ENCODE results near the gene OR4D6. TPM values are rescaled to one million over a fixed set of nuclear protein-coding genes. Genes with fewer than 3 reads are reported as not detected.
"Not testable (repeated sequence)": the region's sequence is repeated elsewhere in the genome, so short reads cannot be mapped to it uniquely, and the experiment has no call there.

Gene OR4D6
- polyA plus RNA-seq, 2 of the 4 experiments (the other 2 are of a cell fraction): not detected

GRCh38 chr11:59437770-59438169 is 19.0 kb upstream of the OR4D6 start:
- 36% methylated on average over 7 of the region's 7 CpGs for WGBS (ENCODE audit: missing lambda C conversion rate)
- TF ChIP-seq ZSCAN20 (CRISPR knock-in tag; IDR thresholded peaks at IDR 0.05): no peak
- no peak for TF ChIP-seq ZC3H11A (IDR thresholded peaks at IDR 0.05)
- no peak for TF ChIP-seq TP53 (CRISPR knock-in tag; IDR thresholded peaks at IDR 0.05)
- TF ChIP-seq HDAC2 (IDR thresholded peaks at IDR 0.05): no peak
- TF ChIP-seq HOXB5 (CRISPR knock-in tag; IDR thresholded peaks at IDR 0.05): no peak
- TF ChIP-seq ATOH8 (CRISPR knock-in tag; IDR thresholded peaks at IDR 0.05; ENCODE audit: low read depth): no peak
- CTCF ChIA-PET: interaction anchor here (0.6 to 2.1 kb wide), 2 partner anchors 102 to 266 kb away, joined by 3 to 9 read pairs; partner anchors contain the start of gene DTX4

GRCh38 chr11:59445624-59446023 is 11.1 kb upstream of the OR4D6 start:
- H3K9me3 ChIP-seq; FAIRE-seq; H3K27ac ChIP-seq; ATAC-seq; H3K4me1 ChIP-seq; H3K4me3 ChIP-seq; DNase-seq (ENCODE audit: low read depth in 1 of 2, low spot score in 1 of 2); H3K4me2 ChIP-seq; CTCF ChIA-PET; POLR2A ChIA-PET: not testable (repeated sequence)
- 3% methylated on average over 1 of the region's 1 CpG for WGBS (ENCODE audit: missing lambda C conversion rate)

More at GRCh38 chr11:59437770-59438169, 19.0 kb upstream of the OR4D6 start:
- H3K4me1 ChIP-seq: no peaks in the 10 kb centered on the region
- no peak overlapping the region for H3K4me2 ChIP-seq
- DNase-seq (ENCODE audit: low read depth in 1 of 2, low spot score in 1 of 2): no peak
- no peak overlapping the region for H3K4me3 ChIP-seq
- no peak overlapping the region for H3K27ac ChIP-seq
- H3K9me3 ChIP-seq: no peaks in the 10 kb centered on the region
- ATAC-seq: no peak
- POLR2A ChIA-PET: no interaction called here
- FAIRE-seq: no peak

- Histone ChIP-seq H3K4me2 (no peak overlapping the region), H3K4me3 (no peak overlapping the region), H3K4me1 (no peaks in the 10 kb centered on the region), H3K9me3 (no peaks in the 10 kb centered on the region), H3K27ac (no peak overlapping the region)
- ChIA-PET POLR2A (no interaction called here), CTCF (no interaction called here)
- ATAC-seq (no peak), FAIRE-seq (no peak), DNase-seq (ENCODE audit: low read depth in 1 of 2, low spot score in 1 of 2) (no peak)
- TF ChIP-seq NFE2L2 (conservative IDR thresholded peaks at IDR 0.05; ENCODE audit: low read length): no peak
- no peak for TF ChIP-seq JUNB (IDR thresholded peaks at IDR 0.05)
- no peak for TF ChIP-seq ZSCAN20 (CRISPR knock-in tag; IDR thresholded peaks at IDR 0.05)
- 3% methylated on average over 2 of the region's 2 CpGs for WGBS (ENCODE audit: missing lambda C conversion rate)
Observed at GRCh38 chr11:59448484-59448883, 8.3 kb upstream of the OR4D6 start.

- no peak for ATAC-seq
- TF ChIP-seq HDAC2 (IDR thresholded peaks at IDR 0.05) (no peak), MAZ (IDR thresholded peaks at IDR 0.05; ENCODE audit: borderline replicate concordance, low read depth, low read length) (no peak), FOSL2 (IDR thresholded peaks at IDR 0.05) (no peak), FOSL2 (CRISPR knock-in tag; IDR thresholded peaks at IDR 0.05) (no peak), RARB (CRISPR knock-in tag; IDR thresholded peaks at IDR 0.05) (no peak)
- WGBS (ENCODE audit: missing lambda C conversion rate): 24% methylated on average over 3 of the region's 3 CpGs
Observed at GRCh38 chr11:59459916-59460315, 3.2 kb downstream of the OR4D6 start.

GRCh38 chr11:59463190-59463641 is 6.5 kb downstream of the OR4D6 start:
- Histone ChIP-seq H3K4me1 (no peaks in the 10 kb centered on the region), H3K27ac (no peak overlapping the region), H3K4me3 (no peak overlapping the region), H3K4me2 (no peak overlapping the region), H3K9me3 (no peaks in the 10 kb centered on the region)
- TF ChIP-seq E2F6 (IDR thresholded peaks at IDR 0.05; ENCODE audit: borderline replicate concordance, low read depth) (no peak), RFX5 (IDR thresholded peaks at IDR 0.05) (no peak), POLR2AphosphoS2 (conservative IDR thresholded peaks at IDR 0.05; ENCODE audit: low read length) (no peak), HEYL (CRISPR knock-in tag; IDR thresholded peaks at IDR 0.05) (no peak), KDM1A (IDR thresholded peaks at IDR 0.05; ENCODE audit: low read depth) (no peak), ESRRA (IDR thresholded peaks at IDR 0.05; ENCODE audit: borderline replicate concordance, low read length) (no peak), JUNB (IDR thresholded peaks at IDR 0.05) (no peak), SMC3 (IDR thresholded peaks at IDR 0.05) (no peak), PHF8 (IDR thresholded peaks at IDR 0.05; ENCODE audit: borderline replicate concordance, low read depth) (no peak), HDAC2 (IDR thresholded peaks at IDR 0.05) (no peak)
- FAIRE-seq: no peak
- peak in 1 of 2 experiments; percentile 46; a peak in 1 of 6 replicates for ATAC-seq
- WGBS (ENCODE audit: missing lambda C conversion rate): 27% methylated on average over 5 of the region's 5 CpGs
- DNase-seq (ENCODE audit: low read depth in 1 of 2, low spot score in 1 of 2): no peak
- ChIA-PET CTCF (interaction anchor here (0.7 kb wide), 1 partner anchor 86 kb away, joined by 3 read pairs; no protein-coding TSS in a partner anchor), POLR2A (no interaction called here)

More at GRCh38 chr11:59459916-59460315, 3.2 kb downstream of the OR4D6 start:
- FAIRE-seq (no peak), DNase-seq (ENCODE audit: low read depth in 1 of 2, low spot score in 1 of 2) (no peak)
- Histone ChIP-seq H3K4me2 (no peak overlapping the region), H3K9me3 (no peaks in the 10 kb centered on the region), H3K4me1 (no peaks in the 10 kb centered on the region), H3K27ac (no peak overlapping the region), H3K4me3 (no peak overlapping the region)
- ChIA-PET CTCF (no interaction called here), POLR2A (no interaction called here)

Measured in A549 (cell line).